Measurements from ENCODE around the gene MYO5B. TPM values are rescaled to one million over a fixed set of nuclear protein-coding genes. Genes with fewer than 3 reads are reported as not detected.

MYO5B gene
- total and polyA plus RNA-seq, 7 experiments from 2014 or later = 0.02 to 0.04 TPM; not detected in 5

DNA sequence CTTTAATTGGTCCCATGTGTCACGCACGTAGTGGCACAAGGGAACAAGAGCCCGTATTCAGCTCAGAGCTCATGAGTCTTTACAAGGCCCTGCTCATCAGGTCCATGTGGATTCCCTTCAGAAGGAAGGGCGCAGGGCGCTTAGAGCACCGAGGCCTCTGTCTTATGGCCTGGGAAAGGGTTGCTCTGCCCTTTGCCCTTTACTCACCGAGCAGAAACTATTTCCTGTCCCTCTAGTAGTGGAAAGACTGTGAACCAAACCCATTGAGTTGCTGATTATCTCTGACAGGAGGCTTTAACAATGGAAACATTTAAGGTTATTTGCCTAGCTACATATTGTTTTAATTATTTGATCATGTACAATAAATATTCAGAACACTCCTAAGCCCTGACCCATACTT lies 279.6 kb downstream of the MYO5B start:
- H3K4me1 ChIP-seq (ENCODE audit: control insufficient read depth in 2 of 2, insufficient read depth in 2 of 2, low read length in 2 of 2) = no peaks in the 10 kb centered on the region
- H3K36me3 ChIP-seq (ENCODE audit: control insufficient read depth in 2 of 3, insufficient read depth in 3 of 3, low read length in 3 of 3) = no peaks in the 10 kb centered on the region
- H3K4me3 Mint-ChIP-seq = no peak overlapping the region
- peaks cover 11 to 34% (median 26%) of the 10 kb centered on the region in 5 donors for H3K27me3 Mint-ChIP-seq
- H3K9me3 ChIP-seq (ENCODE audit: control insufficient read depth in 2 of 3, low read length in 3 of 3) = no peaks in the 10 kb centered on the region
- H3K36me3 Mint-ChIP-seq = peaks cover 0 to 6% (median 0%) of the 10 kb centered on the region in 5 donors
- POLR2A ChIA-PET = no interaction called here
- H3K27ac ChIP-seq (ENCODE audit: low read depth, low read length) = no peak overlapping the region
- no peak for ATAC-seq
- CTCF ChIA-PET = no interaction called here
- H3K27ac Mint-ChIP-seq = no peak overlapping the region
- peaks cover 0 to 8% (median 0%) of the 10 kb centered on the region in 11 donors for H3K9me3 Mint-ChIP-seq
- peaks cover 0 to 2% (median 0%) of the 10 kb centered on the region in 7 donors for H3K4me1 Mint-ChIP-seq
- no peak for DNase-seq
- H3K4me3 ChIP-seq (ENCODE audit: low read length) = no peak overlapping the region
- no peaks in the 10 kb centered on the region for H3K27me3 ChIP-seq (ENCODE audit: control insufficient read depth in 2 of 2, insufficient read depth in 2 of 2, low read length in 2 of 2)
- intact Hi-C loops (cut with micrococcal nuclease) = no loop called here

DNA sequence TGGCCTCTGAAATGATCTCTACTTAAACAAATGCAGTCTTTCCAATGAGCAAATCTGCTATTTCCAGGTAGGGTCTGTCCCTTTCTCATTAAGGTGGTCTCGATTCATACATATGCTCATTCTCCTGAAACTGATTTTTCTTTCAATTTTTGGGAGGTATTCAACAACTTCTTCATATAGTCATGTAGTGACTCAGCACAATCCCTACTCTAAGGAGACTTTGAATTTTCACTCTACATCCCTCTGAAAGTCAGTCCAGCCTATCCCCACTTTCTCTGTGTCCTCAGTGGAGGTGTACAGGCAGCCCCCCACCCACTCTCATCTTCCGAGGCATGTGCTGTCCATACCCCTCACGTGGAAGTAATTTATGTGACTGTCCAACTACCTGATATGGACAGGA lies 281.7 kb downstream of the MYO5B start:
- intact Hi-C loops (cut with micrococcal nuclease) = no loop called here
- Histone ChIP-seq H3K27ac (ENCODE audit: low read depth, low read length) (no peak overlapping the region), H3K9me3 (ENCODE audit: control insufficient read depth in 2 of 3, low read length in 3 of 3) (no peaks in the 10 kb centered on the region), H3K4me3 (ENCODE audit: low read length) (no peak overlapping the region), H3K27me3 (ENCODE audit: control insufficient read depth in 2 of 2, insufficient read depth in 2 of 2, low read length in 2 of 2) (no peaks in the 10 kb centered on the region), H3K4me1 (ENCODE audit: control insufficient read depth in 2 of 2, insufficient read depth in 2 of 2, low read length in 2 of 2) (no peaks in the 10 kb centered on the region), H3K36me3 (ENCODE audit: control insufficient read depth in 2 of 3, insufficient read depth in 3 of 3, low read length in 3 of 3) (no peaks in the 10 kb centered on the region)
- H3K4me3 Mint-ChIP-seq = no peak overlapping the region
- no peak overlapping the region for H3K27ac Mint-ChIP-seq
- POLR2A ChIA-PET = no interaction called here
- peaks cover 0 to 2% (median 0%) of the 10 kb centered on the region in 7 donors for H3K4me1 Mint-ChIP-seq
- peaks cover 0 to 8% (median 0%) of the 10 kb centered on the region in 11 donors for H3K9me3 Mint-ChIP-seq
- CTCF ChIA-PET = no interaction called here
- DNase-seq (no peak), ATAC-seq (no peak)
- H3K27me3 Mint-ChIP-seq = peaks cover 6 to 19% (median 11%) of the 10 kb centered on the region in 5 donors
- H3K36me3 Mint-ChIP-seq = peaks cover 0 to 6% (median 0%) of the 10 kb centered on the region in 5 donors

DNA sequence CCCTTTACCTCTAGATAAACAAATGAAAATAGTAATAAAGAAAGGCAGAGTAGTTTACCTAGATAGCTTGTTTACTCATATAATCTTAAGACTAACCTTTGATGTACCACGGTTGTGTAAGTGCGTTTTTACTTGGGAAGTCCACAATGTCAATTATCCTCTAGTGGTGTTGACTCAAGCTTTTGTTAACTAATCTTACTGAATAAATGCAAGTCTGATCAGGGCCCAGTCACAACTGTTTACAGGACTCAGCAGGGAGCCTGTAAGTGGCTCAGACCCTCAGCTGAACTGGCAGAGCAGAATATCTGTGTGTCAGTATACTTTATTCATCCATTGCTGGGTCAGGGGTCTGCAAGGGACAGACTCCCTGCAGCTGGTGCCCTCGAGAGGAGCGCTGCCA lies 283.5 kb downstream of the MYO5B start:
- no peaks in the 10 kb centered on the region for H3K9me3 ChIP-seq (ENCODE audit: control insufficient read depth in 2 of 3, low read length in 3 of 3)
- H3K27ac ChIP-seq (ENCODE audit: low read depth, low read length) = no peak overlapping the region
- no peak overlapping the region for H3K4me3 Mint-ChIP-seq
- H3K27ac Mint-ChIP-seq = no peak overlapping the region
- DNase-seq (no peak), ATAC-seq (no peak)
- no peaks in the 10 kb centered on the region for H3K36me3 ChIP-seq (ENCODE audit: control insufficient read depth in 2 of 3, insufficient read depth in 3 of 3, low read length in 3 of 3)
- H3K27me3 ChIP-seq (ENCODE audit: control insufficient read depth in 2 of 2, insufficient read depth in 2 of 2, low read length in 2 of 2) = no peaks in the 10 kb centered on the region
- ChIA-PET POLR2A (no interaction called here), CTCF (no interaction called here)
- H3K4me3 ChIP-seq (ENCODE audit: low read length) = no peak overlapping the region
- H3K9me3 Mint-ChIP-seq = peaks cover 0 to 8% (median 0%) of the 10 kb centered on the region in 11 donors
- H3K4me1 Mint-ChIP-seq = peaks cover 0 to 2% (median 0%) of the 10 kb centered on the region in 7 donors
- no peaks in the 10 kb centered on the region for H3K4me1 ChIP-seq (ENCODE audit: control insufficient read depth in 2 of 2, insufficient read depth in 2 of 2, low read length in 2 of 2)
- peaks cover 0 to 11% (median 4%) of the 10 kb centered on the region in 5 donors for H3K27me3 Mint-ChIP-seq
- intact Hi-C loops (cut with micrococcal nuclease) = no loop called here
- H3K36me3 Mint-ChIP-seq = peaks cover 0 to 6% (median 0%) of the 10 kb centered on the region in 5 donors

DNA sequence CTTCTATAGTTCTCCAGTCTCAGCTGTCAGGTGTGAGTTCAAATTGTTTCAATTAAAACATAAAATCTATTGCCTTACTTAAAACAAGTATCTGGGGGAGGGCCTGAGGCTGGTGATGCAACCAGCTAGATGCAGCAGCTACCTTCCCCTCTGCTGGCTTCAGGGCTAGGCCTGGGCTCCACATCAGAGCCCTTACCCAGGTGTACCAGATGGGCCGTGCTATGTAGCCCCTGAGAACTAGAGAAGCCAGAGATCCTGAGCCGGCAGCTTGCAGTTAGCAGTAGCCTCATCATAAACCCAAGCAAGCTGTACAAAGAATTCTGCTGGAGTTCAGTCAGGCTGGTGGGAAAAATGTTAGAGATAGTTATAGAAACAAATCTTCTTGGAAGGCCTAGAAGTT lies 284.0 kb downstream of the MYO5B start:
- ATAC-seq = no peak
- H3K9me3 ChIP-seq (ENCODE audit: control insufficient read depth in 2 of 3, low read length in 3 of 3) = no peaks in the 10 kb centered on the region
- H3K4me3 Mint-ChIP-seq = no peak overlapping the region
- POLR2A ChIA-PET = no interaction called here
- H3K36me3 ChIP-seq (ENCODE audit: control insufficient read depth in 2 of 3, insufficient read depth in 3 of 3, low read length in 3 of 3) = no peaks in the 10 kb centered on the region
- H3K27me3 Mint-ChIP-seq = peaks cover 0 to 10% (median 4%) of the 10 kb centered on the region in 5 donors
- H3K27me3 ChIP-seq (ENCODE audit: control insufficient read depth in 2 of 2, insufficient read depth in 2 of 2, low read length in 2 of 2) = no peaks in the 10 kb centered on the region
- H3K27ac Mint-ChIP-seq = no peak overlapping the region
- H3K4me3 ChIP-seq (ENCODE audit: low read length) = no peak overlapping the region
- intact Hi-C loops (cut with micrococcal nuclease) = no loop called here
- CTCF ChIA-PET = no interaction called here
- no peaks in the 10 kb centered on the region for H3K4me1 ChIP-seq (ENCODE audit: control insufficient read depth in 2 of 2, insufficient read depth in 2 of 2, low read length in 2 of 2)
- no peak for DNase-seq
- peaks cover 0 to 2% (median 0%) of the 10 kb centered on the region in 7 donors for H3K4me1 Mint-ChIP-seq
- no peak overlapping the region for H3K27ac ChIP-seq (ENCODE audit: low read depth, low read length)
- H3K9me3 Mint-ChIP-seq = peaks cover 0 to 8% (median 0%) of the 10 kb centered on the region in 11 donors
- H3K36me3 Mint-ChIP-seq = peaks cover 0 to 6% (median 0%) of the 10 kb centered on the region in 5 donors

DNA sequence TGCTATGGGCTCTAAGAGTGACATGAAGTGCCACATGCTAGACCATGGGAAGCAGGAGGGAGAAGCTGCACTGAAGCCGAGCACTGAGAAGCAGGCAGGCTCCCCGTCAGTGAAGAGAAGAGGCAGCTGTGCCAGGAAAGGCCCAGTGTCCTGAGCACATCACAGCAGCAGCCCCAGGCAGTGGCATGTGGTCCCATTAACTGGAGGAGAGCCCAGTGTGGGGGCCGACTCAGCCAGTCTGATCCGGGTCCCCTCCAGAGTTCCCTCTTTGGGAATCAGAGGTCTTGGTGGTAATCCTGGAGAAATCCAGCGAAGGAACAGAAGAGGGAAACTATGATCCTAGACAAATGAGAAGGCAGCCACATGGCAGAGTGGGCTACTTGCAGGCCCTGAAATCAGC lies 284.9 kb downstream of the MYO5B start:
- peaks cover 0 to 9% (median 4%) of the 10 kb centered on the region in 5 donors for H3K27me3 Mint-ChIP-seq
- H3K36me3 ChIP-seq (ENCODE audit: control insufficient read depth in 2 of 3, insufficient read depth in 3 of 3, low read length in 3 of 3) = no peaks in the 10 kb centered on the region
- peak overlapping the region in 1 of 9 donors; percentile 43 for H3K27ac Mint-ChIP-seq
- intact Hi-C loops (cut with micrococcal nuclease) = no loop called here
- H3K36me3 Mint-ChIP-seq = peaks cover 0 to 6% (median 0%) of the 10 kb centered on the region in 5 donors
- POLR2A ChIA-PET = no interaction called here
- no peaks in the 10 kb centered on the region for H3K27me3 ChIP-seq (ENCODE audit: control insufficient read depth in 2 of 2, insufficient read depth in 2 of 2, low read length in 2 of 2)
- peaks cover 0 to 4% (median 0%) of the 10 kb centered on the region in 7 donors for H3K4me1 Mint-ChIP-seq
- no peaks in the 10 kb centered on the region for H3K4me1 ChIP-seq (ENCODE audit: control insufficient read depth in 2 of 2, insufficient read depth in 2 of 2, low read length in 2 of 2)
- no peak for ATAC-seq
- CTCF ChIA-PET = no interaction called here
- no peak overlapping the region for H3K4me3 ChIP-seq (ENCODE audit: low read length)
- H3K27ac ChIP-seq (ENCODE audit: low read depth, low read length) = no peak overlapping the region
- H3K9me3 ChIP-seq (ENCODE audit: control insufficient read depth in 2 of 3, low read length in 3 of 3) = no peaks in the 10 kb centered on the region
- peaks cover 0 to 8% (median 0%) of the 10 kb centered on the region in 11 donors for H3K9me3 Mint-ChIP-seq
- H3K4me3 Mint-ChIP-seq = no peak overlapping the region
- no peak for DNase-seq

DNA sequence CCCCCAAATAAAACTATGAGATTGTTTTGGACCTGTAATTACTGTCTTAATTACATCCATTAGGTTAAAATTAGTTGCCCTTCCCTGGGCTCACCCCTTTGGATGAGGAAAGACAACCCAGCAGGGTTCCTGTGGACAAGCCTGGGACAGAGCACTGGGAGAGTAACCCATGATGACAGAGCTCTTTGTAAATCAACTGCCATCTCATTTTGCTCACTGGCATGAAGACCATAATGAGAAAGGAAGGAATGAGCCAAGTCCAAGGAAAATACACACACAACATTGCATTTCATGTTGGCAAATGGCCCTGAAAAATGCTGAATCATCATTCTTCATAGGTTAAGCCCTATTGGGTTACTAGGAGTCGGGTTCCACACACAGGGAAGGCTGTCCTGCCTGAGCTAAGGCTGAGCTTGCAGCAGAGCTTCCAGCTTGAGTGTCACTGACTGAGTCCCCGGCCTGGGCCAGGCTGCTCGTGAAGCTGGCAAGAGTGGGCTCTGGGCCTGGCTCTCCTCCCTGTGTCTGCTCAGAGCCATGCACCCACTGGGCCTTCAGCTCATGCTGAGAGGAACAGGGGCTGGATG lies 287.5 kb downstream of the MYO5B start:
- ATAC-seq (no peak), DNase-seq (no peak)
- intact Hi-C loops (cut with micrococcal nuclease) = no loop called here
- Histone ChIP-seq H3K27me3 (ENCODE audit: control insufficient read depth in 2 of 2, insufficient read depth in 2 of 2, low read length in 2 of 2) (no peaks in the 10 kb centered on the region), H3K27ac (ENCODE audit: low read depth, low read length) (no peak overlapping the region), H3K9me3 (ENCODE audit: control insufficient read depth in 2 of 3, low read length in 3 of 3) (no peaks in the 10 kb centered on the region), H3K4me3 (ENCODE audit: low read length) (no peak overlapping the region), H3K36me3 (ENCODE audit: control insufficient read depth in 2 of 3, insufficient read depth in 3 of 3, low read length in 3 of 3) (no peaks in the 10 kb centered on the region), H3K4me1 (ENCODE audit: control insufficient read depth in 2 of 2, insufficient read depth in 2 of 2, low read length in 2 of 2) (no peaks in the 10 kb centered on the region)
- Mint-ChIP-seq H3K9me3 (peaks cover 0 to 5% (median 0%) of the 10 kb centered on the region in 11 donors), H3K4me3 (no peak overlapping the region), H3K36me3 (no peaks in the 10 kb centered on the region), H3K27me3 (peaks cover 0 to 5% (median 2%) of the 10 kb centered on the region in 5 donors), H3K27ac (no peak overlapping the region), H3K4me1 (peaks cover 0 to 9% (median 3%) of the 10 kb centered on the region in 7 donors)
- ChIA-PET POLR2A (no interaction called here), CTCF (no interaction called here)

DNA sequence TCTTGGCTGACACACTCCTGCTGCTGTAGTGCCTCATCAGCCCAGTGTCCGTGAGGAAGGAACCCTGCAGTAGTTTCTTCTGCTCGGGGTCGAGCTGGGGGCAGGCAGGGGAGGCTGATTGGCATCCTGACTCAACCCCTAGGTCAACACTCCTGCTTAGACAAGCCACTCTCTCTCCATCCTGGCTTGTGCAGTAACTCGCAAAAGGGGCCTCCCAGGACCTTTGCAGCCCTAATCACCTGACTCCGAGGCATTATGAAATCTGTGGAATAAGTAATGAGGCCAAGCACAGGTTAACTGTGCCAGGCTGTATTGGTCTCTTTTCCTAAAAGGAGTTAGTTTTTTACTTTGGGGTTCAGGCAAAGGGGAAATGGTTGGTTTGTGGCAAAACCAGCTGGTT lies 289.2 kb downstream of the MYO5B start:
- ChIA-PET POLR2A (no interaction called here), CTCF (no interaction called here)
- Mint-ChIP-seq H3K4me3 (no peak overlapping the region), H3K4me1 (peaks cover 0 to 9% (median 3%) of the 10 kb centered on the region in 7 donors), H3K27ac (no peak overlapping the region), H3K9me3 (peaks cover 0 to under 1% (median 0%) of the 10 kb centered on the region in 11 donors), H3K36me3 (no peaks in the 10 kb centered on the region), H3K27me3 (peaks cover 0 to 5% (median 5%) of the 10 kb centered on the region in 5 donors)
- no peak for ATAC-seq
- Histone ChIP-seq H3K9me3 (ENCODE audit: control insufficient read depth in 2 of 3, low read length in 3 of 3) (no peaks in the 10 kb centered on the region), H3K27ac (ENCODE audit: low read depth, low read length) (no peak overlapping the region), H3K36me3 (ENCODE audit: control insufficient read depth in 2 of 3, insufficient read depth in 3 of 3, low read length in 3 of 3) (no peaks in the 10 kb centered on the region), H3K4me3 (ENCODE audit: low read length) (no peak overlapping the region), H3K27me3 (ENCODE audit: control insufficient read depth in 2 of 2, insufficient read depth in 2 of 2, low read length in 2 of 2) (no peaks in the 10 kb centered on the region), H3K4me1 (ENCODE audit: control insufficient read depth in 2 of 2, insufficient read depth in 2 of 2, low read length in 2 of 2) (no peaks in the 10 kb centered on the region)
- no peak for DNase-seq
- intact Hi-C loops (cut with micrococcal nuclease) = no loop called here

All from naive thymus-derived CD4-positive, alpha-beta T cell (primary cell).